ENCODE measurements around the gene COLEC12.
"Not testable (repeated sequence)": the region's sequence is repeated elsewhere in the genome, so short reads cannot be mapped to it uniquely, and the experiment has no call there.

COLEC12 gene

DNA sequence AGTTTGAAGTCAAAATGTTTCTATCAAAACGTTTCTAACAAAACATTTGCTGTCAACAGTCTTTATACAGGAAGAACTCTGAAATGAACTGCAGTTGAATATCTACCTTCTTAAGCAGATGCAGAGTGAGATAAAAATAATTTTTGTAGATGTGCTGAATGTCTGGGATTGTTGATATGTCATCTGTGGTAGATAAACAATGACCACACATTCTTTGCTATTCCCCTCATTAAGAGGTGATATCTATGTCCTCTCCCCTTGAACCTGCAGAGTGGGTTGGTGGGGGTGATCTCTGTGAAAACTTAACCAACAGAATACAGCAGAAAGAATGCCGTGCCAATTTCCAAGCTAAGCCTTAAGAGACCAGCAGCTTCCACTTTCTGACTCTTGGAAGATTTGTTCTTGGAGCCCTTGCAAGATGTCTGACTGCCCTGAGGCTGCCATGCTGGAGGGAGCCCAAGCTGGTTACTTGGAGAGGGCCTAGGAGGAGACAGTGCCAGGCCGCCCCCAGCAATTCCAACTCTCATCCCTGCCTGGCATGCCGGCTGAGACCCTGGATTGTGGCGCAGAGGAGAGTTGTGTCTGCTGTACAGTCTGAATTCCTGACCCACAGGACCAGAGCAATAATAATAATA is 80.8 kb downstream of the COLEC12 start:
- DNase-seq (ENCODE audit: low read depth in 1 of 2, low spot score in 1 of 2): no peak
- in situ Hi-C loops (cut with HindIII; ENCODE audit: low pct_unique_long_range_greater_than_20kb, low sequenced_read_pairs): no loop called here

DNA sequence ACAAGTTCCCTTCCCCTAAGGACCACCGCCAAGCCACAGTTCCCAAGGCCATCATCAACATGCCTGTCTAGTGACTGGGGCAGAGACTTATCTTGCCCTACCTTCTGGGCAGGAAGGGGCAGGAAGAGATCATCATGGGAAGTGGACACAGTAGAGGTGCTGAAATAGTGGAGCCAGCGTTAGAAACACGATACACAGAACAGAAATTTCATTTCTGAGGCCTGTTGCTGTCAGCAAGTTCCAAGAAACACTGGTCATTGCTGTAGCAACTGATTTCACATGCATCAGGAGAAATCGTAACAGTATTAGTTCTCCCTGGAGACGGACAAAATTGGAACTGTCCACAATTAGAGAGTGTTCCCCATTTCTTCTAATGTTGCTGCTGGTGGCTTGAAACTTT is 83.0 kb downstream of the COLEC12 start:
- in situ Hi-C loops (cut with HindIII; ENCODE audit: low pct_unique_long_range_greater_than_20kb, low sequenced_read_pairs): no loop called here
- DNase-seq (ENCODE audit: low read depth in 1 of 2, low spot score in 1 of 2): no peak

More for the DNA sequence above, 80.8 kb downstream of the COLEC12 start:
- no peak for TF ChIP-seq JUND (IDR thresholded peaks at IDR 0.05; ENCODE audit: low read depth)

DNA sequence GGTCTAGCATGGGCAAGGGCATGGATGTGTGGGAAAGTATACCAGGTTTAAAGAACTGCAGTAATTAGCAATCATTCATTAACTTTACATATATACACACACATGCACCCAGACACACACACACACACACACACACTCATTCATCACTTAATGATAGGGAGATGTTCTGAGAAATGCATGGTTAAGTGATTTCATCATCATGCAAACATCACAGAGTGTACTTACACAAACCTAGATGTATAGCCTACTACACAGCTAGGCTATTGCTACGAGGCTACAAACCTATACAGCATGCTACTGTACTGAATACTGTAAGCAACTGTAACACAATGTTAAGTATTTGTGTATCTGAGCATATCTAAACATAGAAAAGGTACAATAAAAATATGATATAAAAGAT is 83.6 kb downstream of the COLEC12 start:
- no peak for TF ChIP-seq JUND (IDR thresholded peaks at IDR 0.05; ENCODE audit: low read depth)
- in situ Hi-C loops (cut with HindIII; ENCODE audit: low pct_unique_long_range_greater_than_20kb, low sequenced_read_pairs): no loop called here
- DNase-seq (ENCODE audit: low read depth in 1 of 2, low spot score in 1 of 2): no peak

More for the DNA sequence above, 83.0 kb downstream of the COLEC12 start:
- TF ChIP-seq JUND (IDR thresholded peaks at IDR 0.05; ENCODE audit: low read depth): no peak

GRCh38 chr18:415617-416612 is 84.6 kb downstream of the COLEC12 start:
- no peak for TF ChIP-seq JUND (IDR thresholded peaks at IDR 0.05; ENCODE audit: low read depth)
- in situ Hi-C loops (cut with HindIII; ENCODE audit: low pct_unique_long_range_greater_than_20kb, low sequenced_read_pairs): no loop called here
- DNase-seq (ENCODE audit: low read depth in 1 of 2, low spot score in 1 of 2): no peak

DNA sequence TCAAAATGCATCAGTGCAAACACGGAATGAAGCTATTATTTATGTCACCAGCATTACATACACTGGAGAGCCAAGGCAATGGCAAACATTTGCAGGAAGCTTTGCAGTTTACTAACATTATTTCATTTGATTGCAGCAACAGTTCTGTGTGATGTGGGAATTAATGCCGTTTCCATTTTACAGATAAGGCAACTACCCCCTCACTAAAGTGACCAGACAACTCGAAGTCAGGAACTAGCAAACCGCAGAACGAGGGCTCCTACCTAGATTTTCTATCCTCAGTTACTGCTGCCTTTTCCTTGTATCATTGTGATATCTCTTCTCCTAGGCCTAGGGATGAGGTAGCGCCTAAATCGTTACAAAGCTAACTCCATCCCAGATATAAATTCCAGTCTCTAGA is 85.5 kb downstream of the COLEC12 start:
- in situ Hi-C loops (cut with HindIII; ENCODE audit: low pct_unique_long_range_greater_than_20kb, low sequenced_read_pairs): no loop called here
- TF ChIP-seq JUND (IDR thresholded peaks at IDR 0.05; ENCODE audit: low read depth): no peak
- DNase-seq (ENCODE audit: low read depth in 1 of 2, low spot score in 1 of 2): no peak

GRCh38 chr18:413233-413632 is 87.3 kb downstream of the COLEC12 start:
- in situ Hi-C loops (cut with HindIII; ENCODE audit: low pct_unique_long_range_greater_than_20kb, low sequenced_read_pairs): no loop called here
- no peak for DNase-seq (ENCODE audit: low read depth in 1 of 2, low spot score in 1 of 2)
- no peak for TF ChIP-seq JUND (IDR thresholded peaks at IDR 0.05; ENCODE audit: low read depth)

DNA sequence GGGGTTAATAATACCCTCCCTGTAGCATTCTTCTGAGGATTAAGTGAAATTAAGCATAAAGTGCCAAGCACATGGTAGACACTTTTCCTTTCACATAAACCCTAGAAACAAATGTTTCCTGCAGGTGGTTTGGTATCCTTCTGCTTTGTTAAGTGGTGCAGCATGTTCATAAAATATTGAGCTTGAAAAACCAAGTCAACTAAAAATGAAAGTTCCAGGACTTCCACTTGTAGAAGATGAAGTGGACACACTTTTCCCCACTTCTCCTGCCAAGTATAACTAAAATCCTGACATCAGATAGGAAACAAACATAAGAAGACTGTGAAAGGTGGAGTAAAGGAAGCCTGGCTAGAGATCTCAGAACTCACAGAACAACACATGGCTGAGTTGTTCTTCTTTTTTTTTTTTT is 90.5 kb downstream of the COLEC12 start:
- in situ Hi-C loops (cut with HindIII; ENCODE audit: low pct_unique_long_range_greater_than_20kb, low sequenced_read_pairs): no loop called here
- no peak for DNase-seq (ENCODE audit: low read depth in 1 of 2, low spot score in 1 of 2)
- TF ChIP-seq JUND (IDR thresholded peaks at IDR 0.05; ENCODE audit: low read depth): no peak

GRCh38 chr18:408367-408766 is 92.1 kb downstream of the COLEC12 start:
- DNase-seq (ENCODE audit: low read depth in 1 of 2, low spot score in 1 of 2): no peak
- in situ Hi-C loops (cut with HindIII; ENCODE audit: low pct_unique_long_range_greater_than_20kb, low sequenced_read_pairs): no loop called here
- no peak for TF ChIP-seq JUND (IDR thresholded peaks at IDR 0.05; ENCODE audit: low read depth)

GRCh38 chr18:407626-408224 is 92.8 kb downstream of the COLEC12 start:
- in situ Hi-C loops (cut with HindIII; ENCODE audit: low pct_unique_long_range_greater_than_20kb, low sequenced_read_pairs): no loop called here
- no peak for DNase-seq (ENCODE audit: low read depth in 1 of 2, low spot score in 1 of 2)
- TF ChIP-seq JUND (IDR thresholded peaks at IDR 0.05; ENCODE audit: low read depth): no peak

DNA sequence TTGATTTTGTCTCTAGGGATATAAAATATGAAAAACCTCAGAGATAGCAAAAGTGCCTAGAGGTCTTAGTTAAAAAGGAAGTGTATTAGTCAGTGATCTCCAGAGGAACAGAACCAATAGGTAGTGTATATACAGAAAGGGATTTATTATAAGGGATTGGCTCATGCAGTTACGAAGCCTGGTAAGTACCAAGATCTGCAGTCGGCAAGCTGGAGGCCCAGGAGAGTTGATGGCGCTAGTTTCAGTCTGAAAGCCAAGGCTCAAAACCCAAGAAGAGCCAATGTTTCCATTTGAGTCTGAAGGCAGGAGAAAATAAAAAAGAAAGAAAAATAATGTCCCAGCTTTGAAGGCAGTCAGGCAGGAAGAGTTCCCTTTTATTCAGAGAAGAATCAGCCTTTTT is 93.3 kb downstream of the COLEC12 start:
- no peak for TF ChIP-seq JUND (IDR thresholded peaks at IDR 0.05; ENCODE audit: low read depth)
- no peak for DNase-seq (ENCODE audit: low read depth in 1 of 2, low spot score in 1 of 2)
- in situ Hi-C loops (cut with HindIII; ENCODE audit: low pct_unique_long_range_greater_than_20kb, low sequenced_read_pairs): no loop called here

GRCh38 chr18:406677-407076 is 93.8 kb downstream of the COLEC12 start:
- DNase-seq (ENCODE audit: low read depth in 1 of 2, low spot score in 1 of 2): no peak
- no peak for TF ChIP-seq JUND (IDR thresholded peaks at IDR 0.05; ENCODE audit: low read depth)
- in situ Hi-C loops (cut with HindIII; ENCODE audit: low pct_unique_long_range_greater_than_20kb, low sequenced_read_pairs): no loop called here

GRCh38 chr18:405006-405405 is 95.5 kb downstream of the COLEC12 start:
- DNase-seq (ENCODE audit: low read depth in 1 of 2, low spot score in 1 of 2); in situ Hi-C loops (cut with HindIII; ENCODE audit: low pct_unique_long_range_greater_than_20kb, low sequenced_read_pairs): not testable (repeated sequence)

All from T47D (cell line).